ENCODE measurements around the gene TRIM65.

Gene TRIM65

GRCh38 chr17:75910699-75911098, 13.9 kb upstream of the TRIM65 start:
- no peaks in the 10 kb centered on the region for H3K36me3 ChIP-seq (ENCODE audit: insufficient read depth, low read length)
- H3K79me2 ChIP-seq (ENCODE audit: insufficient read depth, low read length), result no peaks in the 10 kb centered on the region
- no peak overlapping the region for H2AFZ ChIP-seq (ENCODE audit: low read length)
- H3K4me3 ChIP-seq (ENCODE audit: low read length, poor library complexity, severe bottlenecking), result peak overlapping the region; percentile 49
- no peaks in the 10 kb centered on the region for H3F3A ChIP-seq (ENCODE audit: low read depth)
- H3K4me2 ChIP-seq (ENCODE audit: low read depth, low read length, poor library complexity, severe bottlenecking), result peak overlapping the region; percentile 68
- H3K4me1 ChIP-seq (ENCODE audit: insufficient read depth, low read length, poor library complexity, severe bottlenecking), result peaks cover 30% of the 10 kb centered on the region
- no peaks in the 10 kb centered on the region for H4K20me1 ChIP-seq (ENCODE audit: insufficient read depth, low read length, poor library complexity, severe bottlenecking)
- H3K9me3 ChIP-seq (ENCODE audit: insufficient read depth, low read depth, low read length), result no peaks in the 10 kb centered on the region
- TF ChIP-seq CTCF (conservative IDR thresholded peaks at IDR 0.05; ENCODE audit: low read length) (no peak), EZH2phosphoT487 (IDR thresholded peaks at IDR 0.05; ENCODE audit: borderline replicate concordance) (no peak)
- no peaks in the 10 kb centered on the region for H3K9me2 ChIP-seq (replicated peaks; ENCODE audit: low read depth, low read length)
- H3K27me3 ChIP-seq (ENCODE audit: insufficient read depth, low read length, poor library complexity, severe bottlenecking), result no peaks in the 10 kb centered on the region
- peak overlapping the region; percentile 65 for H3K9ac ChIP-seq (ENCODE audit: low read depth, low read length, poor library complexity, severe bottlenecking)

GRCh38 chr17:75909812-75910274, 13.1 kb upstream of the TRIM65 start:
- no peaks in the 10 kb centered on the region for H3K36me3 ChIP-seq (ENCODE audit: insufficient read depth, low read length)
- no peaks in the 10 kb centered on the region for H3K79me2 ChIP-seq (ENCODE audit: insufficient read depth, low read length)
- H3K27me3 ChIP-seq (ENCODE audit: insufficient read depth, low read length, poor library complexity, severe bottlenecking), result no peaks in the 10 kb centered on the region
- H4K20me1 ChIP-seq (ENCODE audit: insufficient read depth, low read length, poor library complexity, severe bottlenecking), result no peaks in the 10 kb centered on the region
- no peak for TF ChIP-seq EZH2phosphoT487 (IDR thresholded peaks at IDR 0.05; ENCODE audit: borderline replicate concordance)
- TF ChIP-seq CTCF (conservative IDR thresholded peaks at IDR 0.05; ENCODE audit: low read length), result no peak
- no peaks in the 10 kb centered on the region for H3F3A ChIP-seq (ENCODE audit: low read depth)
- H3K9me3 ChIP-seq (ENCODE audit: insufficient read depth, low read depth, low read length), result no peaks in the 10 kb centered on the region
- H3K4me2 ChIP-seq (ENCODE audit: low read depth, low read length, poor library complexity, severe bottlenecking), result peak overlapping the region; percentile 68
- peak overlapping the region; percentile 65 for H3K9ac ChIP-seq (ENCODE audit: low read depth, low read length, poor library complexity, severe bottlenecking)
- H3K9me2 ChIP-seq (replicated peaks; ENCODE audit: low read depth, low read length), result no peaks in the 10 kb centered on the region
- H3K4me1 ChIP-seq (ENCODE audit: insufficient read depth, low read length, poor library complexity, severe bottlenecking), result peaks cover 32% of the 10 kb centered on the region
- H2AFZ ChIP-seq (ENCODE audit: low read length), result peak overlapping the region; percentile 49
- peak overlapping the region; percentile 49 for H3K4me3 ChIP-seq (ENCODE audit: low read length, poor library complexity, severe bottlenecking)

GRCh38 chr17:75909051-75909811, 12.5 kb upstream of the TRIM65 start:
- Histone ChIP-seq H3F3A (ENCODE audit: low read depth) (no peaks in the 10 kb centered on the region), H3K4me2 (ENCODE audit: low read depth, low read length, poor library complexity, severe bottlenecking) (peak overlapping the region; percentile 68), H3K9me2 (replicated peaks; ENCODE audit: low read depth, low read length) (no peaks in the 10 kb centered on the region), H3K4me1 (ENCODE audit: insufficient read depth, low read length, poor library complexity, severe bottlenecking) (peaks cover 32% of the 10 kb centered on the region), H3K27me3 (ENCODE audit: insufficient read depth, low read length, poor library complexity, severe bottlenecking) (no peaks in the 10 kb centered on the region), H2AFZ (ENCODE audit: low read length) (peak overlapping the region; percentile 49; the same call in 1 of the 2 replicates), H3K79me2 (ENCODE audit: insufficient read depth, low read length) (peaks cover 4% of the 10 kb centered on the region), H3K9ac (ENCODE audit: low read depth, low read length, poor library complexity, severe bottlenecking) (peak overlapping the region; percentile 65), H3K9me3 (ENCODE audit: insufficient read depth, low read depth, low read length) (no peaks in the 10 kb centered on the region), H4K20me1 (ENCODE audit: insufficient read depth, low read length, poor library complexity, severe bottlenecking) (peaks cover 3% of the 10 kb centered on the region), H3K4me3 (ENCODE audit: low read length, poor library complexity, severe bottlenecking) (peak overlapping the region; percentile 49), H3K36me3 (ENCODE audit: insufficient read depth, low read length) (no peaks in the 10 kb centered on the region)
- TF ChIP-seq CTCF (conservative IDR thresholded peaks at IDR 0.05; ENCODE audit: low read length) (no peak), EZH2phosphoT487 (IDR thresholded peaks at IDR 0.05; ENCODE audit: borderline replicate concordance) (no peak)

Data from Loucy (cell line).